GM23248 (cell line): Measurements from ENCODE around the gene ERGIC1. TPM values are rescaled to one million over a fixed set of nuclear protein-coding genes. Genes with fewer than 3 reads are reported as not detected.
A peak's percentile ranks its signal among the peaks of the same experiment; 100 is the strongest.

Experiments used
- DNase-seq: peaks from one replicate; pipeline ENCODE4 v3.0.0-alpha.2; 2015
- H2AFZ ChIP-seq: fragments of 200-600 bp; sonication (generic); 2 replicates; pipeline ENCODE4 v1.6.1; 2016; ENCODE audit warnings: antibody characterized with exemption
- H3F3A ChIP-seq: fragments of 200-600 bp; sonication (generic); 2 replicates; pipeline ENCODE4 v1.6.1; 2016; ENCODE audit warnings: mild to moderate bottlenecking, antibody characterized with exemption, mixed run types; ENCODE audit not compliant: insufficient read depth
- H3K27ac ChIP-seq: fragments of 200-600 bp; sonication (generic); 2 replicates; pipeline ENCODE4 v1.5.1; 2016; ENCODE audit warnings: mild to moderate bottlenecking
- H3K27me3 ChIP-seq: fragments of 200-600 bp; sonication (generic); replicated peaks from 2 replicates; pipeline ENCODE4 v1.6.1; 2016; ENCODE audit warnings: mild to moderate bottlenecking; ENCODE audit not compliant: insufficient read depth
- H3K36me3 ChIP-seq: fragments of 200-600 bp; sonication (generic); 2 replicates; pipeline ENCODE4 v1.6.1; 2016; ENCODE audit warnings: low read depth, mild to moderate bottlenecking
- H3K4me1 ChIP-seq: fragments of 200-600 bp; sonication (generic); 2 replicates; pipeline ENCODE4 v1.6.1; 2016; ENCODE audit warnings: mild to moderate bottlenecking; ENCODE audit not compliant: insufficient read depth
- H3K4me2 ChIP-seq: fragments of 200-600 bp; sonication (generic); one replicate; pipeline ENCODE4 v1.6.1; 2016; ENCODE audit warnings: mild to moderate bottlenecking; ENCODE audit not compliant: unreplicated experiment
- H3K4me3 ChIP-seq: fragments of 200-600 bp; sonication (generic); 2 replicates; pipeline ENCODE4 v1.5.1; 2016; ENCODE audit warnings: mild to moderate bottlenecking
- H3K79me2 ChIP-seq: fragments of 200-600 bp; sonication (generic); 2 replicates; pipeline ENCODE4 v1.6.1; 2016; ENCODE audit warnings: mild to moderate bottlenecking; ENCODE audit not compliant: insufficient read depth
- H3K9ac ChIP-seq: fragments of 200-600 bp; sonication (generic); 2 replicates; pipeline ENCODE4 v1.6.1; 2016; ENCODE audit warnings: mild to moderate bottlenecking
- H3K9me2 ChIP-seq: fragments of 200-600 bp; sonication (generic); 2 replicates; pipeline ENCODE4 v1.6.1; 2016; ENCODE audit warnings: mixed run types, mild to moderate bottlenecking, moderate library complexity; ENCODE audit not compliant: insufficient read depth
- H3K9me3 ChIP-seq: fragments of 200-600 bp; sonication (generic); one replicate; pipeline ENCODE4 v1.6.1; 2017; ENCODE audit warnings: low read depth
- H4K20me1 ChIP-seq: fragments of 200-600 bp; sonication (generic); 2 replicates; pipeline ENCODE4 v1.6.0; 2016; ENCODE audit not compliant: insufficient read depth
- EZH2 ChIP-seq: fragments of 200-600 bp; sonication (generic); IDR thresholded peaks from 2 replicates; pipeline ENCODE4 v1.6.1; 2018; ENCODE audit warnings: antibody characterized with exemption, mild to moderate bottlenecking; ENCODE audit not compliant: insufficient read depth, poor library complexity, severe bottlenecking
- EZH2phosphoT487 ChIP-seq: fragments of 200-600 bp; sonication (generic); IDR thresholded peaks from 2 replicates; pipeline ENCODE4 v1.6.1; 2018; ENCODE audit warnings: antibody characterized with exemption, moderate library complexity, mild to moderate bottlenecking, low read depth; ENCODE audit not compliant: insufficient read depth
- WGBS, 2 experiments: methylation state at CpG; one replicate each; pipeline ENCODE4 v1.1.6; 2015 to 2017; ENCODE audit warnings: low lambda C conversion rate in 2 of 2, low coverage in 1 of 2; ENCODE audit errors: missing lambda C conversion rate in 2 of 2; 5-methylcytosine and 5-hydroxymethylcytosine counted together
- in situ Hi-C: fragments of 300-500 bp; cut with MboI; formaldehyde crosslinking; loops from 2 replicates; pipeline ENCODE4 v1.15.0; 2020
- polyA plus RNA-seq: library from polyadenylated mRNA; unstranded; fragments of >200 nt; fragmentation: Nextera tagmentation; extraction: Ambion mirVana; gene quantifications from 2 replicates; pipeline ENCODE4 v1.2.1, GENCODE V29; 2016
- total RNA-seq: library from RNA; depleted of rRNA; stranded (reverse); fragments of >200 nt; shearing (Covaris generic); gene quantifications from 2 replicates; pipeline ENCODE4 v1.2.3, GENCODE V29; 2014

Gene ERGIC1
- total and polyA plus RNA-seq, 2 experiments from 2014 or later: 66.4 to 235 TPM

- peak; percentile 47 for DNase-seq
- H3K9ac ChIP-seq: peak overlapping the region; percentile 84
- peak overlapping the region; percentile 99 for H3K27ac ChIP-seq
- H3K4me2 ChIP-seq: peak overlapping the region; percentile 43
- H3K27me3 ChIP-seq: no peaks in the 10 kb centered on the region
- no peak overlapping the region for H2AFZ ChIP-seq
- H3K79me2 ChIP-seq: peaks cover 79% of the 10 kb centered on the region
- H3K4me3 ChIP-seq: no peak overlapping the region
- in situ Hi-C loops: no loop called here
- no peaks in the 10 kb centered on the region for H3K9me3 ChIP-seq
- TF ChIP-seq EZH2 (no peak), EZH2phosphoT487 (no peak)
- H3F3A ChIP-seq: peaks cover 51% of the 10 kb centered on the region
- no peaks in the 10 kb centered on the region for H3K36me3 ChIP-seq
- 0% methylated on average over 1 of the region's 1 CpG for WGBS, 2 experiments
- no peaks in the 10 kb centered on the region for H3K9me2 ChIP-seq
- H3K4me1 ChIP-seq: peaks cover 67% of the 10 kb centered on the region
- H4K20me1 ChIP-seq: no peaks in the 10 kb centered on the region
Observed at GRCh38 chr5:172869691-172870090, 35.6 kb downstream of the ERGIC1 start.

DNA sequence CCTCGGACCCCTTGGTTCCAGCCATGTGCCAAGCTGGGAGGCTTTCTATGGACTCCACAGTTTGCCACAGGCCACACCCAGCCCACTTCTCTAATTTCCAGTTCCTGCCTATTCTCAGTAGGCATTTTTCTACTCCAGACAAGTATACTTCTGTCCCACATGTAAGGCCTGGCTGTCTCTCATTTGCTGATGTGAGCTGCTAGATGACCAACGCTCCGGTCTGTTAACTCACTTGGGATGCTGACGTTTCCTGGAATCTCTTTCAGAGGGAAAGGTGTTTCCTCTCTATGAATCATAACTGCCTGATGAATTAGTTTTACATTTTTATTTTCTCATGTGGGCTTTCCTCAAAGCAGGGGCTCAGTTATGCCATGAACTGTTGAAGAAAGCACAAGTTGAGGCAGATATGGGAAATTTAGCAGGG, 36.3 kb downstream of the ERGIC1 start:
- Histone ChIP-seq H3K4me1 (peaks cover 67% of the 10 kb centered on the region), H3K4me2 (peak overlapping the region; percentile 43), H4K20me1 (no peaks in the 10 kb centered on the region), H3K9ac (peak overlapping the region; percentile 84), H3K79me2 (peaks cover 79% of the 10 kb centered on the region), H3K27ac (peak overlapping the region; percentile 99), H3K9me3 (no peaks in the 10 kb centered on the region), H3K4me3 (no peak overlapping the region), H3K9me2 (no peaks in the 10 kb centered on the region), H3K27me3 (no peaks in the 10 kb centered on the region), H3K36me3 (no peaks in the 10 kb centered on the region), H2AFZ (no peak overlapping the region), H3F3A (peaks cover 51% of the 10 kb centered on the region)
- peak; percentile 98 for DNase-seq
- TF ChIP-seq EZH2phosphoT487 (no peak), EZH2 (no peak)
- WGBS, 2 experiments: 9 to 10% methylated on average over 4 of the region's 4 CpGs
- in situ Hi-C loops: no loop called here

GRCh38 chr5:172870715-172871461, 36.8 kb downstream of the ERGIC1 start:
- in situ Hi-C loops: no loop called here
- Histone ChIP-seq H3K9me3 (no peaks in the 10 kb centered on the region), H3K4me3 (no peak overlapping the region), H3F3A (peaks cover 51% of the 10 kb centered on the region), H3K4me1 (peaks cover 67% of the 10 kb centered on the region), H2AFZ (no peak overlapping the region), H3K4me2 (peak overlapping the region; percentile 43), H4K20me1 (no peaks in the 10 kb centered on the region), H3K9me2 (no peaks in the 10 kb centered on the region), H3K27ac (peak overlapping the region; percentile 99), H3K9ac (peak overlapping the region; percentile 84), H3K27me3 (no peaks in the 10 kb centered on the region), H3K36me3 (no peaks in the 10 kb centered on the region), H3K79me2 (peaks cover 79% of the 10 kb centered on the region)
- WGBS, 2 experiments: 70 to 71% methylated on average over 17 to 20 of the region's 20 CpGs
- TF ChIP-seq EZH2 (no peak), EZH2phosphoT487 (no peak)
- no peak for DNase-seq

- Histone ChIP-seq H3K4me3 (no peak overlapping the region), H3K79me2 (peaks cover 79% of the 10 kb centered on the region), H2AFZ (no peak overlapping the region), H3F3A (peaks cover 51% of the 10 kb centered on the region), H3K4me1 (peaks cover 71% of the 10 kb centered on the region), H3K27ac (peak overlapping the region; percentile 99), H3K4me2 (peak overlapping the region; percentile 19), H3K9me3 (no peaks in the 10 kb centered on the region), H3K9me2 (no peaks in the 10 kb centered on the region), H4K20me1 (no peaks in the 10 kb centered on the region), H3K27me3 (no peaks in the 10 kb centered on the region), H3K36me3 (no peaks in the 10 kb centered on the region), H3K9ac (peak overlapping the region; percentile 84)
- TF ChIP-seq EZH2 (no peak), EZH2phosphoT487 (no peak)
- in situ Hi-C loops: no loop called here
- no peak for DNase-seq
- WGBS, 2 experiments: 67 to 76% methylated on average over 3 of the region's 3 CpGs
Observed at GRCh38 chr5:172871536-172871935, 37.5 kb downstream of the ERGIC1 start.
